NCI-H146 treated with DMSO at 0.1 percent for 48 hours (cell line): ENCODE data around the gene CCDC93.

ENCODE experiments used
- DNase-seq: peaks from one replicate; lab custom pipeline; 2025; ENCODE audit not compliant: unreplicated experiment; lab: John Stamatoyannopoulos, UW

CCDC93 gene

GRCh38 chr2:117921520-117921919 is 92.3 kb downstream of the CCDC93 start:
- no peak for DNase-seq

GRCh38 chr2:117918608-117919007 is 95.3 kb downstream of the CCDC93 start:
- no peak for DNase-seq

- DNase-seq: no peak
These were observed 96.5 kb downstream of the CCDC93 start for GRCh38 chr2:117917223-117917917.

GRCh38 chr2:117902933-117903332 is 110.9 kb downstream of the CCDC93 start:
- no peak for DNase-seq

- no peak for DNase-seq
These were observed 125.0 kb downstream of the CCDC93 start for GRCh38 chr2:117888897-117889296.

- no peak for DNase-seq
These were observed 128.6 kb downstream of the CCDC93 start for GRCh38 chr2:117885308-117885707.

- no peak for DNase-seq
These were observed 134.9 kb downstream of the CCDC93 start for GRCh38 chr2:117879003-117879402.

GRCh38 chr2:117875786-117876185 is 138.1 kb downstream of the CCDC93 start:
- no peak for DNase-seq
